Measurements from ENCODE around the gene LDAH.

The LDAH gene

GRCh38 chr2:20668451-20668850 lies 154.4 kb downstream of the LDAH start:
- peaks cover 10% of the 10 kb centered on the region for H3K27me3 ChIP-seq (ENCODE audit: control insufficient read depth, insufficient read depth, low read length)
- peaks cover 3% of the 10 kb centered on the region for H3K4me1 ChIP-seq
- no peak overlapping the region for H3K9ac ChIP-seq
- no peak overlapping the region for H3K4me2 ChIP-seq (ENCODE audit: low read length)
- H3K9me3 ChIP-seq (ENCODE audit: control insufficient read depth, low read length), result no peaks in the 10 kb centered on the region
- H2AFZ ChIP-seq, result no peak overlapping the region
- H3K27ac ChIP-seq, result no peak overlapping the region
- no peak for TF ChIP-seq CTCF (IDR thresholded peaks at IDR 0.05)
- no peak overlapping the region for H3K4me3 ChIP-seq (ENCODE audit: low read depth, low read length)
- H3K79me2 ChIP-seq, result no peaks in the 10 kb centered on the region
- no peaks in the 10 kb centered on the region for H3K36me3 ChIP-seq (ENCODE audit: control insufficient read depth, insufficient read depth, low read length)

- no peak overlapping the region for H3K9ac ChIP-seq
These were observed 155.1 kb downstream of the LDAH start for GRCh38 chr2:20667531-20668401.

GRCh38 chr2:20667151-20667530 lies 155.8 kb downstream of the LDAH start:
- no peak overlapping the region for H3K9ac ChIP-seq
- H3K4me2 ChIP-seq (ENCODE audit: low read length), result peak overlapping the region; percentile 53
- H3K36me3 ChIP-seq (ENCODE audit: control insufficient read depth, insufficient read depth, low read length), result no peaks in the 10 kb centered on the region
- TF ChIP-seq CTCF (IDR thresholded peaks at IDR 0.05), result no peak
- H3K27me3 ChIP-seq (ENCODE audit: control insufficient read depth, insufficient read depth, low read length), result peaks cover 10% of the 10 kb centered on the region
- H3K9me3 ChIP-seq (ENCODE audit: control insufficient read depth, low read length), result no peaks in the 10 kb centered on the region
- H2AFZ ChIP-seq, result peak overlapping the region; percentile 83
- peaks cover 3% of the 10 kb centered on the region for H3K4me1 ChIP-seq
- no peaks in the 10 kb centered on the region for H3K79me2 ChIP-seq
- H3K4me3 ChIP-seq (ENCODE audit: low read depth, low read length), result no peak overlapping the region
- H3K27ac ChIP-seq, result no peak overlapping the region

More at GRCh38 chr2:20667531-20668401, 155.1 kb downstream of the LDAH start:
- peaks cover 3% of the 10 kb centered on the region for H3K4me1 ChIP-seq
- no peaks in the 10 kb centered on the region for H3K9me3 ChIP-seq (ENCODE audit: control insufficient read depth, low read length)
- H3K79me2 ChIP-seq, result no peaks in the 10 kb centered on the region
- peak overlapping the region; percentile 83 for H2AFZ ChIP-seq
- peaks cover 10% of the 10 kb centered on the region for H3K27me3 ChIP-seq (ENCODE audit: control insufficient read depth, insufficient read depth, low read length)
- H3K27ac ChIP-seq, result no peak overlapping the region
- H3K4me2 ChIP-seq (ENCODE audit: low read length), result peak overlapping the region; percentile 53
- no peak for TF ChIP-seq CTCF (IDR thresholded peaks at IDR 0.05)
- no peak overlapping the region for H3K4me3 ChIP-seq (ENCODE audit: low read depth, low read length)
- H3K36me3 ChIP-seq (ENCODE audit: control insufficient read depth, insufficient read depth, low read length), result no peaks in the 10 kb centered on the region

- Histone ChIP-seq H3K4me3 (ENCODE audit: low read depth, low read length) (peak within 1 kb of the TSS; percentile 31), H3K79me2 (no peaks in the 10 kb centered on the region), H3K27ac (no peak within 1 kb of the TSS), H3K27me3 (ENCODE audit: control insufficient read depth, insufficient read depth, low read length) (peaks cover 9% of the 10 kb centered on the region), H3K36me3 (ENCODE audit: control insufficient read depth, insufficient read depth, low read length) (no peaks in the 10 kb centered on the region), H3K9ac (no peak within 1 kb of the TSS), H3K4me1 (peaks cover 3% of the 10 kb centered on the region), H3K9me3 (ENCODE audit: control insufficient read depth, low read length) (no peaks in the 10 kb centered on the region), H3K4me2 (ENCODE audit: low read length) (peak within 1 kb of the TSS; percentile 53), H2AFZ (peak within 1 kb of the TSS; percentile 83)
- TF ChIP-seq CTCF (IDR thresholded peaks at IDR 0.05), result no peak
These were observed 156.4 kb downstream of the LDAH start, which contains the start of gene GDF7 for GRCh38 chr2:20666304-20667150. TSS of gene GDF7 (plus strand) at chr2:20667144. CDS start at chr2:20667240, 96 bp downstream.

All from parathyroid adenoma (tissue), 2 donors.